HPDE6-E6E7 (cell line): Measurements from ENCODE around the gene PLEKHA8.

Experiments used
- DNase-seq: peaks from one replicate; pipeline ENCODE4 v3.0.0; 2011; ENCODE audit warnings: missing footprints; ENCODE audit errors: extremely low spot score

The PLEKHA8 gene, protein sequence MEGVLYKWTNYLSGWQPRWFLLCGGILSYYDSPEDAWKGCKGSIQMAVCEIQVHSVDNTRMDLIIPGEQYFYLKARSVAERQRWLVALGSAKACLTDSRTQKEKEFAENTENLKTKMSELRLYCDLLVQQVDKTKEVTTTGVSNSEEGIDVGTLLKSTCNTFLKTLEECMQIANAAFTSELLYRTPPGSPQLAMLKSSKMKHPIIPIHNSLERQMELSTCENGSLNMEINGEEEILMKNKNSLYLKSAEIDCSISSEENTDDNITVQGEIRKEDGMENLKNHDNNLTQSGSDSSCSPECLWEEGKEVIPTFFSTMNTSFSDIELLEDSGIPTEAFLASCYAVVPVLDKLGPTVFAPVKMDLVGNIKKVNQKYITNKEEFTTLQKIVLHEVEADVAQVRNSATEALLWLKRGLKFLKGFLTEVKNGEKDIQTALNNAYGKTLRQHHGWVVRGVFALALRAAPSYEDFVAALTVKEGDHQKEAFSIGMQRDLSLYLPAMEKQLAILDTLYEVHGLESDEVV

DNA sequence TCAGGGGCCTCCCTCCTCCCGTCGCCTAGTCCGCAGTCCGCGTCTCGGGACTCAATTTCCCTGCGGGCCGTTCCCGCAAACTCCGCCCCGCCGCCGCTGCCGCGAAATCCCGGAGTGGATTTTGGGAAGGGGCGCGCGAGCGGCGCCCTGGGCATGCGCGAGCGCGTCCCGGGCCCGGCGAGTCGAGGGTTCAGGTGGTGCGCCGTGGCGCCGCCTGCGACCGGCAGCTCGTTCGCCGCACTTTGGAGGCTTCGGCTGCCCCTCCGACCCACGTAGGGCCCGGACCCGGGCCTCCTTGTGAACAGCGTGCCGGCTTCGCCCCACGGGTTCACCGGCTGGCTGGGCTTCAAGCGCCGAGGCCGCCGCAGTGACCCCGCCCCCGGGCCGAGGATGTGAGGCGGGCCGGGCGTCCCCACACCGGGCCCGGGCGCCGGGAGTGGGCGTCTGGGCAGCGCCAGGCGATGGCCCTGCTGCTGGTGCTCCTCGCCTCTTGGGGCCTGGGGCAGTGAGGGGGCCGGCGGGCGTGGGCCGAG, at the start of gene PLEKHA8:
TSS of gene PLEKHA8 (plus strand) at position 197 of the 533 bp plus-strand sequence. CDS start 351 bp downstream, outside the sequence.
- DNase-seq, result peak; percentile 80

DNA sequence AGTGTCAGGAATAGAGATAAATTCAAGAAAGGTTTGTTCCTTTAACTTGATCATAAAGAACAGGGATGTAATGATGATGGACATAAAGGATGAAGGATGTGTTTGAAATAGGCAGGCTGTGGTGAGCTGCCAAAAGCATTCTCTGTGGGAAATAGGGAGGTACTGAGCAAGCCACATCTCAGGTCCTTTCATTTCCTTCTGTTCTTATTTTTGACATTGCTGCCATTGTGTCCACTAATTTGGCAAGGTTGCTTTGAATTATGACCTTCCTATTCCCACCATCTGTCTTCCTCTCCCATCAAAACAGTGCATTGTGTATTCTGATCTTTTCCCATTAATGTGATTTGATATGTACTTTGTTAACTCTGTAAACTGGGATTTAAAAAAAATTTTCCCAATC, 48.1 kb upstream of the PLEKHA8 start:
- no peak for DNase-seq

DNA sequence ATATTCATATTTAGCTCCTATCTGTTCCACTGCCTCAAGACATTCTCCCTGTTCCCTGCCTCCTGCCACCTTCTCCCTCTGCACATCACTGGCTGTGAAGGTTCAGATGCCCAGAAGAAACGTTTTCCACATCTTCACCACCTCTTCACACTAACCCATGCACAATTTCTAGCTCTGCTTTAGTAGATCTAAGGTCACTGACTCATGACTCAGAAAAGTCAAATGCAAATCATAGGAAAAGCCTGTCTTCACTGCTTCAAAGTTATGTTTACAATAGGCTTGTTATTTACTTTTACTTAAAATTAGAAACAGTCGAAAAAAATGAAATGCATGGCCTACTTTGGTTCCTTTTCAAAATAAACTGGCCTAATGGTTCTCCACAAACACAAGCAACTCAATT, 41.1 kb upstream of the PLEKHA8 start:
- no peak for DNase-seq

DNA sequence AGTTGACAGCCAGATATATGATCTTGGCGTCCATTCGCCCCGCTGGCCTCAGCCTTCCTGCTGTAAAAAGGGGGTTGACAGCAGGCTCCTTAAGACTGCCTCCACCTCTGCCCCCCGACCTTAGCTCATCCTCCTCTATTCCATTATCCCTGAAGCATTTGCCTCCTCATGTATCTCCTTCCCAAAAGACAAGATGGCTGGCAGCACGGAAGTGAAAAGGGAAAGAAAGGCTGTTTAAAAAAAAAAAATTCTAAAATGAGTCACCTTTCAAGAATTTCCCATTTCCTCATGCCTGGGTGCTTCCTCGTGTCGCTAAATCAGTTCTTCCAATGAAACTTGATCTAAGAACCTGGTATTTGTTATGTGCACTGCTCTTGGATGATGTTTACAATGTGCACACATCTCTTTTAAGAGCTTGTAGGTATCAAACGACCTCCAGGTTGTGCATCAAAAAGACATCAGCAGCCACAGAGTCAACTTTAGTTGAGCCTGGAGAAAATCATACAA, 40.3 kb upstream of the PLEKHA8 start:
- peak; percentile 62 for DNase-seq

DNA sequence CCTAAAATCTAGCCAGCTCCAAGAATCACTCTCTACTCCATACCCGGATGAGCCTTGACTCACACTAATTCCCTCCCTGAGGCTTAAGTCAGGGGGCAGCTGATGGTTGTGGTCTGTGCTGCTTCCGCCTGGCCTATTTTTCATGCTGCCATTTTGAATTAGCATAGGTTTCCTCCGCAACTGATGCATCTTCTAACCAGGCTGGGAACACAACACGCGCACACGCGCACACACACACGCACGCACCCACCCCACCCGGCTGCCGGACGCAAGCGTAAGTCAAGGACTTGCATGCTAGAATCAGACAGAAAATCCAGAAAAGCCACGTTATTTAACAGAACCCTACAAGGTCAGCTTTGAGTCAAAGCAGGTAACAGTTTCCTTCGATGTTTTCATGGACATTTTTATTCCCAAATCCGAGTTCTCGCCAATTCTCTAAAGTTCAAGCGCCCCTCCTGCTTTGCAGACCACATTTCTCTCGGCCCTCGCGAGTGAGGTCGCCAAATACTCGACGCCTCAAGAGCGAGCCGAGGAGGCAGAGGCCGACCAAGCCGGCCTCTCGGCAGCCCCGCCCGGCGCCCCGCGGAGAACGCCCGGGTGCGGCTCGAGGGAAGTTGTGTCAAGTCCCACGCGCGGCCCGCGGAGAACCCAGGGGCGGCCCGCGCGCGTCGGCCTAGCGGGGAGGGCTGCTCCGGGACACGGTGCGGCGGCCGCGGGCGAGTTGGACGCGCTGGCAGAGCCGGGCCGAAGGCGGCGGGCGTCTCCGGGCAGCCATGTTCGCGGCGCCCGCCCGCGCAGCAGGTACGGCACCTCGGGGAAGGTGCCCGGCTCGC, 39.6 kb upstream of the PLEKHA8 start:
- DNase-seq, result no peak

DNA sequence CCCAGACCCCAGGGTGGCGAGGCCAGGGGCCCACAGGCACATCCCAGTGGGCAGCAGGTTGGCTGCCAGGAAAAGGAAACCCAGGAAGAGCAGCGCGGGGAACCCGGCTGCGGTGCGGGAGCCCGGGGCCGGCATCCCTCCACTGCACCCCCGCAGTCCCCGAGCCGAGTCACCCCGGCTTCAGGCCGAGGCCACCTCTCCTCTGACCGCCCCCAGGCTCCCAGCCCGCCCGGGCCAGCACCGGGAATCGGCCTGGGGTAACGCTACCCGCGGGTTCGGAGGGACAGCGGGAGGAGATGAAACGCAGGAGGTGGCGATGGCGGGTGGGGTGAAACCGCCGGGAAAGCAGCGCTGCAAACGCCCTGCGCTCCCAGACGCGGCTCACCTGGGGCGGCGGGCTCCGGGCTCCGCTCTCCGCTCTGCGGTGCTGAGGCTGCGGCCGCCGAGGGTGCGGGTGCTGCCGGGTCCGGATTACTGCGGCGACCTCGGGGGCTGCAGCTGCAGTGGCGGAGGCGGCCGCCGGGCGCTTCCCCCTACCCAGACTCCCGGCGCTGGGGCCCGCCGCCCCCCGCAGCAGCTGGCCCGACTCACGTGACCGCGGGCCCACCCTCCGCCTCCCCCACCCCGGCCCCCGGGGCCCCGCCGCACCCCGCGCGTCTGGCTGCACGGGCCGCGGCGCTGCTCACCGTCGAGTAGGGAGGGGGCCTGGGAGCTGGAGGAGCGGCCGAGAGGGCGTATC, 38.8 kb upstream of the PLEKHA8 start, which contains the start of gene SCRN1:
TSS of gene SCRN1 (minus strand) at position 545 of the 739 bp plus-strand sequence. CDS start 20,734 bp downstream, outside the sequence.
- peak; percentile 46 for DNase-seq

DNA sequence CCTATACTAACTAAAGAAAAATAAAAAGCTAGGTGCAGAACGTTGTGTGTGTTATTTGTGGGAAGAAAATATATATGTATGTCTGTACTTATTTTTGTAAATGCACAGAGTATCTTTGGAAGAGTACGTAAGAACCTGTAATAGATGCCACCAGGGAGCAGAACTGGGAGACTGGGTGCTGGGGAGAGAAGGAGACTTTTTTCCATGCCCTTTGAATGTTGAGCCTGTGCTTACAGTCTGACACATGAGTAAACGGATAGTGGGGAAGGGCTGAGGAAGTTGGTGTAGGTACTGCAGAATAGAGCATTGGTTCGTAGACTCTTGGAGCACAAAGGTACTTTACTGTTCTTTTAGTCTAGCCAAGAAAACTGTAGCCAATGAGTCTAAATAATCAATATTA, 37.3 kb upstream of the PLEKHA8 start:
- DNase-seq, result no peak

DNA sequence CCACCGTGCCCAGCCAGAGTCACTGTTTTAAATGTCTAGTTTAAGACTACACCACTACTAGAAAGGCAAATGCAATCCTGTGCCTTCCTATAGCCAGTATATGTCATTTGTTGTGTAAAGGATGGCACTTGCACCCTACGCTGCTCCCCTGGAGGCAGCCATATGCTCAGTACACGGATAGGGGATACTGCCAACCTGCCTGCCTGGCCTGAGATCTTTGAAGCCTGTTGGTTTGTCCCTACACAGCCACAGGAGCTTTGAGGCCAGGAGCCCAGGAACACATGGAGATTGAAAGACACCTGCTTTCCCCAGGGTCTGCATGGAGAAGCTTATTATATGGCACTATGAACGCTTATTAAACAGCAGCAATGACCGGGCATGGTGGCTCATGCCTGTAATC, 36.3 kb upstream of the PLEKHA8 start:
- DNase-seq, result no peak

DNA sequence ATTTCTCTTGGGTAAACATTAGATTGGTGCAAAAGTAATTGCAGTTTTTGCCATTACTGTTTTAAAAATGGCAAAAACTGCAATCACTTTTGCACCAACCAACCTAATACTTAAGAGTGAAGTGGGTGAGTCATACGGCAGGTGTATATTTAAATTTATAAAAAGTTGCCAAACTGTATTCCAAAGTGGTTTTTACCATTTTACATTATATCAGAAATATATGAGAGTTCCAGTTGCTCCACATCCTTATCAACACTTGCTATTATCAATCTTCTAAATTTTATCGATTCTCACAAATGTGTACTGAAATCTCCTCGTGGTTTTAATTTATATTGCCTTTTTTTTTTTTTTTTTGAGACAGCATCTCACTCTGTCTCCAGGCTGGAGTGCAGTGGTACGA, 35.1 kb upstream of the PLEKHA8 start:
- no peak for DNase-seq

DNA sequence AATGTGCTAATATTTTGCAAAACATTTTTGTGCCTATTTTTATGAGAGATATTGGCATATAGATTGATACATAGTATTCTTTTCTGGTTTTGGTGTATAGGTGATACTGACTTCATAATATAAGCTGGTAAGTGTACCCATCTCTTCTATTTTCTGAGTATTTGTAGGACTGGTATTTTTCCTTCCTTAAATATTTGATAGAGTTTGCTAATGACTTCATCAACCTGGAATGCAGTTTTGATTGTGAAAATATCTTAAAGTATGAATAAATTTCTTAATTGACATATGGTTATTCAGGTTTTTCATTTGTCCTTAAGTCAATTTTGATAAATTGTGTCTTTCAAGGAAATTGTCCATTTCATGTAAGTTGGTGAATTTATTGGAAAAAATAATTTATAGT, 32.6 kb upstream of the PLEKHA8 start:
- DNase-seq, result no peak

DNA sequence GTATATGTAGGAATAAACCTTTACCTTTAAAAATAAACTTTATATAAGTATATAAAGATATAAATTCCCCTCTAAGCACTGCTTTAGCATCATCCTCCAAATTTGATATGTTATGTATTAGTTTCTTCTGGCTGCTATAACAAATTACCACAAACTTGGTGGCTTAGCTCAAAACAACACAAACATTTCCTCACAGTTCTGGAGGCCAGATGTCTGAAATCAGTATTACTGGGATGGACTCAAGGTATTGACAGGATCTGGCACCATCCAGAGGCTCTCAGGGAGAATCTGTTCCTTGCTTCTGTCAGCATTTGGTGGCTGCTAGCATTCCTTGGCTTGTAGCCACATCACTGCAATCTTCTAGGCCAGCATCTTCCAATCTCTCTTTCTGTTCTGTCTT, 31.9 kb upstream of the PLEKHA8 start:
- DNase-seq, result no peak

DNA sequence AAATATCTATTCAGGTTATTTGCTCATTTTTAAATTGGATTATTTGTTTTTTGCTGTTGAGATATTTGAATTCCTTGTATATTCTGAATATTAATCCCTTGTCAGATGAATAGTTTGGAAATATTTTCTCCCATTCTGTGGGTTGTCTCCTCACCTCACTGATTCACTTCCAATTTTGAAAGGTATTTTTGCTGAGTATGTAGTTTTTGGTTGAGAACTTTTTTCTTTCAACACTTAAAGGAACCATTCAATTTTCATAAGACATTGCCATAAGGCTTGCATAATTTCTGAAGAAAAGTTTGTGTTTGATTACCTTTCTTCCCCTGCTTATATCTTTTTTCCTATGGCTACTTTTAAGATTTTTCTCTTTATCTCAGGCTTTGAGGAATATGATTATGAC, 29.7 kb upstream of the PLEKHA8 start:
- DNase-seq, result no peak

DNA sequence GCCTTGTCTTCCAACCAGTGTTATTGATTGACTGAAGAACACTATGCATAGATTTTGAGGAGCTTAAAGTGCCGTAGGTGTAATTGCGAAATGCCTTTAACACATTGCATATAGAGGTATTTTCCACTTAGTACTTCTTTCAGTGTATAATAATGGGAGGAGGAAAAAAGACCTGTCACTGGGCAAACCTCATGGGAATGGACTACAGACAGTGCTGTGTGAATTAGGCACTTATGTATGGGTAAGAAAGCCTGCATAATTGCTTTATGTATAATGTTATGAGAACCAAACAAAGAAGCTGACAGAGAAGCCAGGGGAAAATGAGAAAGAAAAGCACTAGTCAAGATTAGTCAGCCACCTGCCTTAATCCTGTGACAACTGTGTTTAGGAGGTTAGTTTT, 26.2 kb upstream of the PLEKHA8 start:
- no peak for DNase-seq

DNA sequence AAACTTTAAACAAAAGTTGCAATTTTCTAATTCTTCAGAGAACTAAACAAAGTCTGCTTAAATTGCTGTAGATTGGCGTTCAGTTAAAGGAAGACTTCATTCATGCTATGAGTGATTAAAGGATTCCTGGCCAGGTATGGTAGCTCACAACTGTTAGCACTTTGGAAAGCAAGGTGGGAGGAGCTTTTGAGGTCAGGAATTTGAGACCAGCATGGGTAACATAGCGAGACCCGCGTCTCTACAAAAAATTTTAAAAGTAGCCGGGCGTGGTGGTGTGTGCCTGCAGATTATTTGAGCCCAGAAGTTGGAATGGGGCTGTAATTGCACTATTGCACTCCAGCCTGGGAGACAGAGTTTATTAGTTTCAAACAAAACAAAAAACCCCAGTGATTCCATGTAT, 25.1 kb upstream of the PLEKHA8 start:
- DNase-seq, result no peak

DNA sequence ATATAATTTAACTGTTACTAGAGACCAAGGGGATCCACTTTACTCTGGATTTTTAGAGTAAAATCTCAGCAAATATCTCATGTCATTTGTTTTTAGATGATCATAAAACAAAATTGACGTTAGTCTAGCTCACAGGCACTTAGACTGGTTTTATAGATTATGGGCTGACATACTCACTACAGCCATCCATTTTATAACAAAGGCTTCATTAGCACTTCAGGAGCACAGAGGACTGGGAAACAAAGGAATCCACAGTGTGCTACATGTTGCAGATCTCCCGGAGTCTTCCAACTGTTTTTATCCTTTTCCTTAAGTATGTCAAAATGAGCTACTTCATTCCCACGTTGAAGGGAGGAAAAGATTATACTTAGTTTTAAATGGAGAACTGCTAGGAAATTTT, 22.7 kb upstream of the PLEKHA8 start:
- no peak for DNase-seq

DNA sequence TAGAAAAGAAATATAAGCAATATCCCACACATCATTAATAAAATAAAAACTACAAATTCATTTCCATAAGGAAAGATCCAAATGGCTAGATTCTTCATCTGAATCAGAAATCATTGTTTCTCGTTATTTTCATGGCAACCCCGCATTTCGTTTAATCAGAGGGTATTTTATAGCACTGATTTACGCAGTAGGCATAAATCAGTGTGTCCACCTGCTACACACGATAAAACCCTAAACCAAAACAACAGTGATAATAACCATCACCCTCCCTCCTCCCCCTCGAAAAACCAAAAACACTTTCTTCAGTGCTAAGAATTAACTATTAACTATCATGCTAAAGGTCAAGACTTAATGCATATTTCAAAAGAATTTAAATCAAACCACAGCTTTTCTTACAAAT, 18.2 kb upstream of the PLEKHA8 start:
- DNase-seq, result no peak

DNA sequence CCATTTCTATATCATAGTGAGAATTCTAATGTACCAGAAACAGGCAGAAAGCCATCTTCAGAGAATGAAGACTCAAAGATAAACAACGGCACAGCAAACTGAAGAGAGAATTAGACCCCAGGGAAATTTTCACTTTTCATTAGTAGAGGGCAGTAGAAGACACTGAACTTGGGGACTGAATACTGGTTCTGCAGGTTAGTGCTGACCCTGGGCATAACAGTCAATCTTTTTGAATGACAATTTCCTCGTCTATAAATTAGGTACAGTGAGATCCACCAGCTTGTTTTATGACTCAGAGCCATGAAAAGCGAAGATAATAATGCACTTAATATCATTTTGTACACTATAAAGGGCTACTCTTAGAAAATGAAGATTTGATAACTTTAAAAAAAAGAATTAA, 15.5 kb upstream of the PLEKHA8 start:
- DNase-seq, result no peak

DNA sequence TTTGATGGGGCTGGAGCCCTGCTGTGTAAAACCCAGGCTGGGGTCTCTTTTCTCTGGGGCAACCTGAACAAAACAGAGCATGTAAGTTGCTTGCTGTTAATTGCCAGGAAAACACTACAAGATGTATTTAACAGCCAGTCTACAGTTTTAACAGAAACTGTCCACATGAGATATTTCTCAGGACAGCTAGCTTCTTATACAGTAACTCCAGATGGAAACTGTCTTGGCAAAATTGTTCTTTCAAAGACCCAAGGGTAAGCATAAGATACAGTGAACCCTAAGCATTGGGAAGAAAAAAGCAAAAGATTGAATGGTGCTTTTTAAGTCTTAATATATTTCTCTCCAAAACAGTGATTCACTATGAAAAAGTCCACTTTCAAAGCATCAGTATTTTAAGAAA, 9.8 kb upstream of the PLEKHA8 start:
- no peak for DNase-seq

DNA sequence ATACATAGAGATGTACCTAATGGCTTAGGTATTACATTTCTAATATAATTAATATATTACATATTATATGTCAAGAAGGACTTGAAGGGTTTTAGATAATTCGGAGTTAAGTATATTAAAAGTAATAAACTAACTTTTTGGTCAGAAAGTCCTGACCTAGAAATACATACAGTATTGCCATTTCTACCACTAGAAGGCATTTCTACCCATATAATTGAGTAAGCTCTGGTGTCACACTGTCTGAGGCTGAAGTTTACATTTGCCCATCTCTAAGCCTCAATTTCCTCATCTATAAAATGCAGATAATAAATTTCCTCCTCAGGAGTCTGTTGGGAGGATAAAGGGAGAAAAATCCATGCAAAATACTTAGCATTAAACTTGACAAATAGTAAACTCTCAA, 8.8 kb upstream of the PLEKHA8 start:
- no peak for DNase-seq

DNA sequence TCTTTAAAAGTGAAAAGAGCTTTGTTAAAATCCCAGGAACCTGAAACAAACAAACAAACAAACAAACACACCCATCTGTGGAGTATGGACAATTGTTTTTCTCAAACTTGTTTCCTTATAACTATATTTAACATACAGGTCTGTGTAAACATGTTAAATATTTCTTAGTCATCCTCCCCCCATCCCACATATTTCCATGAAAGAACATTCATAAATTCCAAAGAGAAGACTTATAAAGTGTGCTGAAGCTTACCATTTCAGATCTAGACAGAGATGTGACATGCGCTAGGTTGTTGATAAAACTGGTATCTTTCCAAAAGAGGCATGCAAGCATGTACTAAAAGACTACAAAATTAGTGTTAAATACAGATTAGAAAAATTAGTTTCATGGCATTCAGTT, 8.3 kb upstream of the PLEKHA8 start:
- DNase-seq, result no peak

DNA sequence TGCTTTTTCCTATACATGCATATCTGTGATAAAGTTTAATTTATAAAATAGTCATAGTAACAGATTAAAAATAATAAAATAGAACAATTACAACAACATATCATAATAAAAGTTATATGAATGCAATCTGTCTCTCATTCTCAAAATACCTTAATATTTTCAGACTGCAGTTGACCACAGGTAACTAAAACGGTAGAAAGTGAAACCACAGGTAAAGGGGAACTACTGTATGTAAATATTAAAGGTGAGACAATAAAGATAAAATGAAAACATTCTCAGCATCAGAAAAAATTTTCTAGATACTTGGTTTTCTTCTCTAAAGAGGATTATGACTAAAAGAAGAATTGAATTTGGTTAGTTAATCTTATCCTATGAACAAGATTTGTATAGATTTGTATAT, 7.7 kb upstream of the PLEKHA8 start:
- DNase-seq, result no peak

DNA sequence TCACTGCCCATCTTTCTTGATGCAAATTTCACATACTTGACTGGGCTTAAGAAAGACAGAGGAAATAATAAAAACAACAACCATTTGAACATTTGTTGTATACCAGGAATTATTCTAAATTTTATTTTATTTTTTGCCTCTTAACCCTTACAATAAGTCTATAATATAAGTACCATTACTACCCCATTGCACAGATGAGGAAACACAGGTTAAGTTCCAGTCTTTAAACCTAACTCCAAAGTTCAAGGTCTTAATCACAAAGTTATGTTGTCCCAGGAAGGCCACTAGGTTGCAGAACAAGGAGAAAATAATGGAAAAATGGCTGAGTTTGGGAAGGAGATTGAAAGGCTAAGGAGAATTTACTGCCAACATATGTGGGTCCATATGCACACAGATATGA, 5.2 kb upstream of the PLEKHA8 start:
- DNase-seq, result no peak
